ENCODE data around the gene MRPL12. TPM values are rescaled to one million over a fixed set of nuclear protein-coding genes. Genes with fewer than 3 reads are reported as not detected.

Gene MRPL12
- total RNA-seq (10 to 100 TPM; 21.4 to 21.8 TPM), total RNA-seq (1.6 to 1.7 reads per million in 2 donors)

DNA sequence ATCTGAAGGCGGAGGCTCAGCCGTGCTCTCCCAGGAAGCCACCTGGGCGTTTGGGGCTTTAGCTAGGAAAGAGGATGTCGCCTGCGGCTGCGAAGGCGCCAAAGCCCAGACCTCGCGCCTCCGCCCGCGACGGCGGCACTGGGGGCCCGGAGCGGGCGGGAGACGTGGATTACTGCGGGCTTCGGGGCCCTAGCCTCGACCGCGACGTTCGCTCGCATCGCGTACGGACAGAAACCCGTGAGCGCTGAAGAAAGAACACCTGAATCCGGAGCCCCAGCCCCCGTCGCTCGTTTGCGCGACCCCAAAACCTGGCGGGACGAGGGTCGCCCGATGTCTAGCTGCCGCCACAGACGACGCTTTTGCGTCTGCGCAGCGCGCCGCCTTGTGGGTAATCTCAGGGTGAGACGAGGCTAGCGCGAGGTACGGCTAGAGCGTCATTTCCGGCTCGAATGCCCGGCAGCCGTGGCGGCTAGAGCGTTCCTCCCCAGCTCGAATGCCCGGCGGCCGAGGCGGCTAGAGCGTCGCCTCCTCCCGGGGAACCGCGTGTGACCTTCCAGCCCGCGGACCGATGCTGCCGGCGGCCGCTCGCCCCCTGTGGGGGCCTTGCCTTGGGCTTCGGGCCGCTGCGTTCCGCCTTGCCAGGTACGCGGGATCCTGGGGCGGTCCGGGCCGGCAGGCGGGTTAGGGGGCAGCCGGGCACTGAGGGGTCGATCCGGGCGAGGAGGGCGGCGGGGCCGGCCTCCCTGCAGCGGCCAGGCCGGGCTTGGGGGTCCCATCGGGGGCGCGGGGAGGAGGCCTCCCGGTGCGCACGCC, at the start of gene MRPL12:
Gene MRPL12, plus strand, starts transcription at position 434 of the 813 bp plus-strand sequence. Its CDS starts 135 bp downstream, at position 569.
- H3K4me1 Mint-ChIP-seq: peaks cover 16% of the 10 kb centered on the region
- peak within 1 kb of the TSS; percentile 90 for H3K4me3 Mint-ChIP-seq
- DNase-seq (peak; percentile 77 to 80 (median 78)), ATAC-seq (peak; percentile 93)
- H3K27ac Mint-ChIP-seq: peak within 1 kb of the TSS; percentile 91
- no peaks in the 10 kb centered on the region for H3K27me3 Mint-ChIP-seq
- no peaks in the 10 kb centered on the region for H3K9me3 ChIP-seq (ENCODE audit: control insufficient read depth, low read length, poor library complexity, severe bottlenecking)
- H3K36me3 Mint-ChIP-seq (ENCODE audit: low read depth): peaks cover 2% of the 10 kb centered on the region

DNA sequence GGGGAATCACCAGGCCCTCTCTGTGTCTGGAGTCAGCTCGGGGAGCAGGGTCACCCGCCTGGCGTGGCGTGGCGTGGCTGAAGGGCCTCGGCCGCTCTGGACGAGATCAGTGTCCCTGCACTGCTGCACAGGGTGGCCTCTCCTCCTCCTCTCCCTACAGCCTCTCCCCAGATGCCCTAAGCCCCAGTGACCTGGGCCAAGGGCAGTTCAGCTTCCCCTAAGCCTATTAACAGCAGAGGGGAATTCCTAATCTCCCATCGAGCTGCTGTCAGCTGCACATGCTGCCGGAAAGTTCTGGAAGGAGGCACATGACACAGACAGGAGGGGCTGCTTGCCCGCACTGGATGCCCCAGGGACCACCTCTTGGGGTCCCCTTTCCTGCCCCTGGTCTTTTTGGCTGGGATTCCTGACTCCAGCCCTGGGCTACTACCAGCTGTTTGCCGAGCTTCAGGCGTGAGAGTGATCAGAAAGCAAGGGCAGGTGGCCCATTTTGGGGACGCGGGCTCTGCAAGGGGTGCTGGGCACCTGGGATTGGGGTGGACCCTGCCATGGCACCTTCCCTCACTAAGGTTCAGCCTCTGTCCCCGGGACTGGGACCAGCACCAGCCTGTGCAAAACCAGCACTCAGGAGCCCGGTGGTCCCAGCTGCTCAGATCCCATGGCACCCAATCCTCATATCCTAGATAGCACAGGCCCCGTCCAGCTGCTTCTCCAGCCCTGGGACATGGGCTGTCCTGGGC, 47.6 kb upstream of the MRPL12 start:
- no peak overlapping the region for H3K27ac Mint-ChIP-seq
- no peaks in the 10 kb centered on the region for H3K9me3 ChIP-seq (ENCODE audit: control insufficient read depth, low read length, poor library complexity, severe bottlenecking)
- H3K4me1 Mint-ChIP-seq: peaks cover 15% of the 10 kb centered on the region
- peaks cover 2% of the 10 kb centered on the region for H3K36me3 Mint-ChIP-seq (ENCODE audit: low read depth)
- DNase-seq (no peak), ATAC-seq (no peak)
- peaks cover 12% of the 10 kb centered on the region for H3K27me3 Mint-ChIP-seq
- no peak overlapping the region for H3K4me3 Mint-ChIP-seq

DNA sequence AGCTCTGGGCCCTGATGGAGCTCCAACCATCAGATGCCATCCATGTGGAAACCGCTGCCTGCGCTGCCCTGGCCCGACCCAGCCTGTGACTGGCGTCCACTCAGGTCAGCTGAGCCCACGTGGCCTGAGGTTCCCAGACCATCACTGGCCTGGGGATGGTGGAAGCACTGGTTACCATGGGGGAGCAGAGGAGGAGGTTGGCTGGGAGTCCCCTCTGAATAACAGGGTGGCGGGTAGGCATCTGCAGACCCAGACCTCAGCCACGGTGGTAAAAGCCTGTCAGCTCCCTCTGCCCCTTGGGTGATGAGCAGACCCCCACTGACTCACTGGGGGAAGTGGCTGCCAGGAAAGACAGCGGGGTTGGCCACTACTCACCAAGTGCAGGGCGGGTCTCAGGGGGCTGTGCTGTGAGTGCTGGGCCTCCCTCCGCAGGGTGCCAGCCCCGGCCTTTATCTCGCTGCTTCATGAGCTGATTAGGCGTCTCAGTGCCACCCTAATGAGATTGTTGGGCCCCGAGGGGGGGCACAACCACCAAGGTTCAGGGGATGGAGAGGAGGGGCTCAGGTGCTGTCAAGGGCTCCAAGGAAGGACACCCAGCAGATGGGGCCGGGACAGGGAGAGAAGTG, 46.9 kb upstream of the MRPL12 start, which contains the start of gene PDE6G:
Gene PDE6G, minus strand, starts transcription at position 425 of the 626 bp plus-strand sequence. CDS start 3,237 bp downstream, outside the sequence.
- DNase-seq (no peak), ATAC-seq (no peak)
- Mint-ChIP-seq H3K27ac (no peak within 1 kb of the TSS), H3K4me3 (no peak within 1 kb of the TSS), H3K36me3 (ENCODE audit: low read depth) (peaks cover 2% of the 10 kb centered on the region), H3K27me3 (peaks cover 12% of the 10 kb centered on the region), H3K4me1 (peaks cover 15% of the 10 kb centered on the region)
- H3K9me3 ChIP-seq (ENCODE audit: control insufficient read depth, low read length, poor library complexity, severe bottlenecking): no peaks in the 10 kb centered on the region

DNA sequence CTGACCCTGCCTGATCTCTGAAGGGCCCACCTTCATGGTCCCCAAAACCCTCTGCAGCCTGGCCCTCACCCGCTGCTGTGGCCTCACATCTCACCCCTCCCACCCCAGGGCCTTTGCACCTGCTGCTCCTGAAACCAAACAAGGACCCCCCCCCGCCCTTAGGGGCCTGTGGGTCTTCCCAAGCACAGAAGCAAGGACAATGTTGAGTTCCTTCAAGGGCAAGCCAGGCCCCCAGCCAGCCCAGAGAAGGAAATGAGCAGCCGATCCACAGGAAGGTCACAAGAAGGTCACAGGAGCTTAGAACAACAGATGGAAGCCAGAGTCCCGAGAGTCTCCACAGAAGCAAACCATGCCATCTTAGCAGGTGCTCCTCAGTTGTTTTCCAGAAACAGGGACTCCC, 46.3 kb upstream of the MRPL12 start:
- peaks cover under 1% of the 10 kb centered on the region for H3K36me3 Mint-ChIP-seq (ENCODE audit: low read depth)
- H3K27ac Mint-ChIP-seq: no peak overlapping the region
- no peak for DNase-seq
- no peaks in the 10 kb centered on the region for H3K9me3 ChIP-seq (ENCODE audit: control insufficient read depth, low read length, poor library complexity, severe bottlenecking)
- H3K27me3 Mint-ChIP-seq: peaks cover 8% of the 10 kb centered on the region
- no peak overlapping the region for H3K4me3 Mint-ChIP-seq
- no peak for ATAC-seq
- H3K4me1 Mint-ChIP-seq: peaks cover 13% of the 10 kb centered on the region

DNA sequence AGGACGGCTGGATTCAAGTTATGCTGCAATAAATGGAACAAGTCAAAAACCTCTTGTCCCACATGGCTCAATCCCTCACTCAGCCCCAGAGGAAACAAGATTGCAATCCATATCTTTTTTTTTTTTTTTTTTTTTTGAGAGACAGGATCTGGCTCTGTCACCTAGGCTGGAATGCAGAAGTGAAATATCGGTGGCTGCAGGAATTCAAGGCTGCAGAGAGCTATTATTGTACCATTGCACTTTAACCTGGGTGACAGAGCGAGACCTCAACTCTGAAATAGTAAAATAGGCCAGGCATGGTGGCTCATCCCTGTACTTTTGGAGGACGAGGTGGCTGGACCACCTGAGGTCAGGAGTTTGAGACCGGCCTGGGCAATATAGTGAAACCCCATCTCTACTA, 44.1 kb upstream of the MRPL12 start:
- DNase-seq (no peak), ATAC-seq (no peak)
- Mint-ChIP-seq H3K4me3 (no peak overlapping the region), H3K36me3 (ENCODE audit: low read depth) (no peaks in the 10 kb centered on the region), H3K4me1 (peaks cover 16% of the 10 kb centered on the region), H3K27ac (no peak overlapping the region), H3K27me3 (peaks cover 1% of the 10 kb centered on the region)
- H3K9me3 ChIP-seq (ENCODE audit: control insufficient read depth, low read length, poor library complexity, severe bottlenecking): no peaks in the 10 kb centered on the region

DNA sequence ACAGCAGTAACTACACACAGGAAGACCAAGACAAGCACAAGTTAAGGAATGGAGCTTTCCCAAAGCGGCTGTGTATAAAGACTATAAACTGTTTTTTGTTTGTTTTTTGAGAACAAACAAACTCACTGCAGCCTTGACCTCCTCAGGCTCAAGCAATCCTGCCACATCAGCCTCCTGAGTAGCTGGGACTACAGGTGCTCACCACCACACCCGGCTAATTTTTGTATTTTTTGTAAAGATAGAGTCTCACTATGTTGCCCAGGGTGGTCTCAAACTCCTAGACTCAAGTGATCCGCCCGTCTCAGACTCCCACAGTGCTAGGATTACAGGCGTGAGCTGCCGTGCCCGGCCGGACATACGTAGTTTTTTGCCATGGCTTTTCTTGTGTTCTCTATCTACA, 42.7 kb upstream of the MRPL12 start:
- Mint-ChIP-seq H3K27ac (peak overlapping the region; percentile 11), H3K36me3 (ENCODE audit: low read depth) (no peaks in the 10 kb centered on the region), H3K27me3 (no peaks in the 10 kb centered on the region), H3K4me1 (peaks cover 21% of the 10 kb centered on the region), H3K4me3 (no peak overlapping the region)
- no peaks in the 10 kb centered on the region for H3K9me3 ChIP-seq (ENCODE audit: control insufficient read depth, low read length, poor library complexity, severe bottlenecking)
- DNase-seq: no peak
- ATAC-seq: no peak

DNA sequence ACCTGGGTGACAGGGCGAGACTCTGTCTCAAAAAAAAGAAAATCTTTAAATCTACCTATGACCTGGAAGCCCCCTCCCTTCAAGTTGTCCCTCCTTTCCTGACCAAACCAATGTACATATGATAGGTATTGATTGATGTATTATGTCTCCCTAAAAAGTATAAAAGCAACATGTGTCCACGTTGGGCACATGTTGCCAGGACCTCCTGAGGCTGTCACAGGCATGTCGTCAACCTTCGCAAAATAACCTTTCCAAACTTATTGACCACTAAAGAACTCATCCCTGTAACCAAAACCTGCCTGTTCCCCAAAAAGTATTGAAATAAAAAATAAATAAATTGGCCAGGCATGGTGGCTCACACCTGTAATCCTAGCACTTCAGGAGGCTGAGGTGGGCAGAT, 41.2 kb upstream of the MRPL12 start:
- DNase-seq (no peak), ATAC-seq (no peak)
- H3K4me3 Mint-ChIP-seq: no peak overlapping the region
- H3K27ac Mint-ChIP-seq: peak overlapping the region; percentile 91
- no peaks in the 10 kb centered on the region for H3K9me3 ChIP-seq (ENCODE audit: control insufficient read depth, low read length, poor library complexity, severe bottlenecking)
- no peaks in the 10 kb centered on the region for H3K36me3 Mint-ChIP-seq (ENCODE audit: low read depth)
- H3K27me3 Mint-ChIP-seq: no peaks in the 10 kb centered on the region
- peaks cover 27% of the 10 kb centered on the region for H3K4me1 Mint-ChIP-seq

DNA sequence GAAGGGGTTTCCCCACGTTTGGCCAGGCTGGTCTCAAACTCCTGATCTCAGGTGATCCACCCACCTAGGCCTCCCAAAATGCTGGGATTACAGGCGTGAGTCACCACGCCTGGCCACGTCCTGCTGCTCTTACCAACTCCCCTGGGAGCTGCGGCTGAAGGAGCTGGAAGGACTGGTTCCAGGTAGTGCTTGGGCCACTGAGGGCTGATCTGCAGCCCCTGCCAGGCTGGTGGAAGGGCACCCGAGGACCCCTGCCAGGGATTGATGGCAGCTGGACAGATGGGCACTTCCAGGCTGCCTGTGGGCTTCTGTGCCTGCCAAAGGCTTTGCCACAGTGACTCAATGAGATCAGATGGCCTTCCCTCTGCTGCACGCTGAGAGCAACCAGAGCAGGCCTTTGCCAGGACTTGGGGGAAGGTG, 39.1 kb upstream of the MRPL12 start:
- no peaks in the 10 kb centered on the region for H3K9me3 ChIP-seq (ENCODE audit: control insufficient read depth, low read length, poor library complexity, severe bottlenecking)
- H3K4me3 Mint-ChIP-seq: peak overlapping the region; percentile 21
- ATAC-seq: no peak
- peaks cover 33% of the 10 kb centered on the region for H3K4me1 Mint-ChIP-seq
- DNase-seq: no peak
- peak overlapping the region; percentile 91 for H3K27ac Mint-ChIP-seq
- no peaks in the 10 kb centered on the region for H3K27me3 Mint-ChIP-seq
- no peaks in the 10 kb centered on the region for H3K36me3 Mint-ChIP-seq (ENCODE audit: low read depth)

DNA sequence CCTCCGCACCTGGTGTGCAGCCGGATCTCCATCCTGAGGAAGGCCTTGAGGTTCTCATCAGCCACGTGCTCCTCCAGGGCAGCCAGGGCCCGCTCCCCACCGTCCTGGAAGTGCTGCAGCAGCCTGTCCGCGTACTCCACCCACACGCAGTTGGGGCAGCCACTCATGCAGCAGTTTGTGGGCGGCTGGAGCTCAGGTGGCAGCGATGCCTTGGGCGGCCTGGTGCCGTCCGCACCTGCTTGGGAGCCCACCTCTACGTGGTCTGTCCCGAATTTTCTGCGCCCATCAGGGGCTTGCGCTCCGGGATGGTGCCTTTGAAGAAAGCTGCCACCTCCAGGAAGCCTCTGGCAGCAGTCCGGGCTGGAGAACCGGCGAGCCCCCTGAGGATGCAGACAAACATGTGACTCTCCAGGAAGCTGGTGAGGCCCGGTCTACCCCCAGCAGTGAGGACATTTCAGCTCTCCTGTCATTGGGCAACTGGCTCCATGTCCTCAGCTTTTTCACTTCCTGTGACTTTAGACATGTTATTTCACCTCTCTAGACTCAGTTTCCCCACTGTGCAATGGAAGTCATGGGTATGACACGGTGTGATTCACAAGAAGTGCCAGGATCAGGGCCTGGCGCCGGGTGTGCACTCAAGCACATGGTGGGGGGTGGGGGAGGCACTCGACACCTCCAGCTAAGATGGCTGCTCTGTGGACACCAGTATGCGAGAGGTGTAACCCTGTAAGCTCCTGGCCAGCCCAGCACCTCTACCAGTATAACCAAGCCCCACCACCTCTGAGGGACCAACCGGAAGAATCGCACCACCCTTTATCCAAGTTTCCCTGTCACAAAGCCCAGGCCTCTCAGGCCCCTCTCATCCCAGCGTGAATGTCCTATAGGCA, 37.7 kb upstream of the MRPL12 start:
- Mint-ChIP-seq H3K27me3 (no peaks in the 10 kb centered on the region), H3K27ac (peak overlapping the region; percentile 91), H3K4me3 (peak overlapping the region; percentile 96), H3K36me3 (ENCODE audit: low read depth) (no peaks in the 10 kb centered on the region), H3K4me1 (peaks cover 35% of the 10 kb centered on the region)
- DNase-seq (no peak), ATAC-seq (peak; percentile 16)
- H3K9me3 ChIP-seq (ENCODE audit: control insufficient read depth, low read length, poor library complexity, severe bottlenecking): no peaks in the 10 kb centered on the region

DNA sequence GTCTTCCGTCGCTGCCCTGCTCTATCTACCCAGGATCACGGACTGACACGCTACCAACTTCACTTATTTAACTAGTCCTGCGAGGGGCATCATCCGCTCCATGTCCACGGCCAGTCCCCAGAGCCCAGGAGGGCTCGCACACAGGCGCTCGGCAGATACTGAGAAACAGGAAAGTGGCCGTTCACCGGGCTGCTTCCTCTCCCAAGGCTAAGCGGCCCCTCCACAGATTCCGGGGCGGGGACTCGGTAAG, 37.1 kb upstream of the MRPL12 start:
- DNase-seq (peak in 1 of 3 donors; percentile 24), ATAC-seq (peak; percentile 21)
- no peaks in the 10 kb centered on the region for H3K36me3 Mint-ChIP-seq (ENCODE audit: low read depth)
- H3K9me3 ChIP-seq (ENCODE audit: control insufficient read depth, low read length, poor library complexity, severe bottlenecking): no peaks in the 10 kb centered on the region
- no peaks in the 10 kb centered on the region for H3K27me3 Mint-ChIP-seq
- peak overlapping the region; percentile 91 for H3K27ac Mint-ChIP-seq
- peaks cover 35% of the 10 kb centered on the region for H3K4me1 Mint-ChIP-seq
- peak overlapping the region; percentile 96 for H3K4me3 Mint-ChIP-seq

DNA sequence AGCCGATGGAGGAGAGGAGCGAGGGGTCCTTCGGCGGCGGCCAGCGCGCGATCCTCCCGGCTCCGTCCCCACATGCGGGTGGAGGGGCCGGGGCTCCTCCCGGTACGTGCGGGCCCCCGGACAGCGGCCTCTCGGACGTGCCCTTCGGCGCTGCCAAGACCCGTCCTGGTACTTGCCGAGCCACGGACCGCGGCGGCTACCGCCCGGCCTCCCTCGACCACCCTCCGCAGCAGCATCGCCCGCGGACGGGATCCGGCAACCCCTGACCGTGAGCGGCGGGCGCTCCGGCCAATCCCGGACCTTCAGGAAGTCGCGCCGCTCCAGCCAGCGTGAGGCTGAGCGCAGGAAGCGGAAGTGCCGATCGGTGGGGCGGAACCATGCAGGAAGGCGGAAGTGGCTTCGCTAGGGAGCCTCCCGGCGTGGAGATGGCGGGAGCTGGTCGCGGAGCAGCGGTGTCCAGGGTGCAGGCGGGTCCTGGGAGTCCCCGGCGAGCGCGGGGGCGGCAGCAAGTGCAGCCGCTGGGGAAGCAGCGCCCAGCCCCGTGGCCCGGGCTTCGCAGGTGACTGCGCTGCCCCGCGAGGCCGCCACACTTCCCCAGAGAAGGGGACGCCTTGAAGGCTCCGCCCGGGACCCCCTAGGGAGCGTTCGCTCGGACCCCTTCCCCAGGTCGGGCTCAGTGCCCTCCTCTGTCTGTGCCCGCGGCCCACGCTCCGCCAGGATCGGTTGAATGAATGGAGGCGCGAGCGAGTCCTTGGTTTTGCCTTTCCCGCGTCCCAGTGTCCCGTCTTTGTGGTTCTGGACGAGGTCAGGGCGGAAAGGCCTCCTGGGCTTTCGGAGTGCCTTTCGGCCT, 36.6 kb upstream of the MRPL12 start, which contains the start of the genes CCDC137 and OXLD1:
Gene CCDC137, plus strand, starts transcription at position 396 of the 850 bp plus-strand sequence. Its CDS starts 30 bp downstream, at position 426.
Gene OXLD1, minus strand, starts transcription at position 264 of the 850 bp plus-strand sequence. Its CDS starts 28 bp downstream, at position 236.
- peak within 1 kb of the TSS; percentile 91 for H3K27ac Mint-ChIP-seq
- peak within 1 kb of the TSS; percentile 96 for H3K4me3 Mint-ChIP-seq
- no peaks in the 10 kb centered on the region for H3K36me3 Mint-ChIP-seq (ENCODE audit: low read depth)
- H3K27me3 Mint-ChIP-seq: no peaks in the 10 kb centered on the region
- H3K4me1 Mint-ChIP-seq: peaks cover 35% of the 10 kb centered on the region
- DNase-seq: peak; percentile 87
- H3K9me3 ChIP-seq (ENCODE audit: control insufficient read depth, low read length, poor library complexity, severe bottlenecking): no peaks in the 10 kb centered on the region
- peak; percentile 87 for ATAC-seq

DNA sequence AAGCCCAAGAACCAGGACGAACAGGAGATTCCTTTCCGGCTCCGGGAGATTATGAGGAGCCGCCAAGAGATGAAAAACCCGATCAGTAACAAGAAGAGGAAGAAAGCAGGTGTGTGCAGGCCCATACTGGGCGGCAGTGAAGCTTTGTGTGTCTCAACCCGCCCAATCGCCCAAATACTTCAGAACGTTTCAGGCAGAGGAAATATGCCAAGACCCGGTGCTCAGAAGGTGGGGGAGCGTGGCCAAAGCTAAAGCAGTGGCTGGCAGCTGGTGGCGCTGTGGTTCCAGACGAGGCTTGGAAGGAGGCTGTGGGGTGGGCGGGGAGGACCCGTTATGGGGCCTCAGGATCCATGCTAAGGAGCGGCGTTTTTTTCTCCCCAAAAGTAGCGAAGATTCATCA, 35.4 kb upstream of the MRPL12 start:
- Mint-ChIP-seq H3K4me3 (peak overlapping the region; percentile 96), H3K27me3 (no peaks in the 10 kb centered on the region), H3K36me3 (ENCODE audit: low read depth) (no peaks in the 10 kb centered on the region), H3K4me1 (peaks cover 33% of the 10 kb centered on the region), H3K27ac (peak overlapping the region; percentile 91)
- DNase-seq: no peak
- no peaks in the 10 kb centered on the region for H3K9me3 ChIP-seq (ENCODE audit: control insufficient read depth, low read length, poor library complexity, severe bottlenecking)
- no peak for ATAC-seq

Data from T-helper 17 cell (primary cell).